Natural killer cell (primary cell): Measurements from ENCODE around the gene RAB20. TPM values are rescaled to one million over a fixed set of nuclear protein-coding genes. Genes with fewer than 3 reads are reported as not detected.

Experiments used
- ATAC-seq, 3 donors: fragments of 150-1000 bp in 2 of 3; fragments of 200-7000 bp in 1 of 3; cut with Tn5 transposase; 1 replicate in 1 of 3; 2 replicates in 2 of 3; pipeline ENCODE4 v1.10.0; 2021; ENCODE audit warnings: mild to moderate bottlenecking in 2 of 3, moderate library complexity in 2 of 3
- DNase-seq, 2 donors: peaks; one replicate each; pipeline versions ENCODE4 v3.0.0 to v3.0.0-alpha.2; 2013 to 2021; ENCODE audit warnings: mixed read lengths in 1 of 2
- H3K27ac ChIP-seq: one replicate; pipeline ENCODE4 v1.5.1; 2013; ENCODE audit warnings: mild to moderate bottlenecking, low read length
- H3K27me3 ChIP-seq: one replicate; pipeline ENCODE4 v1.6.1; 2013; ENCODE audit warnings: low read length; ENCODE audit not compliant: control insufficient read depth, insufficient read depth
- H3K36me3 ChIP-seq: one replicate; pipeline ENCODE4 v1.6.1; 2013; ENCODE audit warnings: low read length; ENCODE audit not compliant: control insufficient read depth, insufficient read depth
- H3K4me1 ChIP-seq: one replicate; pipeline ENCODE4 v1.6.1; 2013; ENCODE audit warnings: low read length; ENCODE audit not compliant: control insufficient read depth, insufficient read depth
- H3K4me3 ChIP-seq: one replicate; pipeline ENCODE4 v1.5.1; 2013; ENCODE audit warnings: low read length
- H3K9me3 ChIP-seq: one replicate; pipeline ENCODE4 v1.6.1; 2013; ENCODE audit warnings: low read length; ENCODE audit not compliant: control insufficient read depth, insufficient read depth
- H3K27ac Mint-ChIP-seq, 2 donors: one replicate each; pipeline ENCODE4 v1.8.0; 2022; ENCODE audit warnings: mild to moderate bottlenecking in 2 of 2, mixed read lengths in 2 of 2, moderate library complexity in 1 of 2
- H3K27me3 Mint-ChIP-seq, 2 donors: one replicate each; pipeline ENCODE4 v1.8.0; 2022; ENCODE audit warnings: low read depth in 2 of 2, mixed read lengths in 2 of 2
- H3K36me3 Mint-ChIP-seq: one replicate; pipeline ENCODE4 v1.8.0; 2022; ENCODE audit warnings: mixed read lengths
- H3K4me1 Mint-ChIP-seq, 2 donors: one replicate each; pipeline ENCODE4 v1.8.0; 2022; ENCODE audit warnings: mixed read lengths in 2 of 2
- H3K4me3 Mint-ChIP-seq: one replicate; pipeline ENCODE4 v1.8.0; 2022; ENCODE audit warnings: mild to moderate bottlenecking, moderate library complexity, mixed read lengths
- H3K9me3 Mint-ChIP-seq, 2 donors: one replicate each; pipeline ENCODE4 v1.8.0; 2022; ENCODE audit warnings: mixed read lengths in 2 of 2
- WGBS: methylation state at CpG from one replicate; pipeline ENCODE4 v1.1.7; 2013; ENCODE audit warnings: missing lambda C conversion rate; ENCODE audit not compliant: insufficient coverage; 5-methylcytosine and 5-hydroxymethylcytosine counted together
- intact Hi-C: fragments of 100-400 bp; cut with micrococcal nuclease; formaldehyde crosslinking; loops from one replicate; pipeline ENCODE4 v1.14.2; 2022
- total RNA-seq, 4 donors: library from RNA; stranded (reverse); fragments of 120-200 nt in 1 of 4; gene quantifications; one replicate each; pipeline versions ENCODE4 v1.2.3 to v1.2.4, GENCODE V29; 2013 to 2022
- TF ChIP-seq, protein P1 (sequence below): fragments of 200-600 bp; IDR thresholded peaks from one replicate; pipeline ENCODE4 v1.8.0; 2022; ENCODE audit warnings: antibody characterized with exemption

RAB20 gene
- total RNA-seq, 3 donors from 2014 or later (not counting 1 experiment from before 2014, with no cell fraction given), result 1.0 to 3.3 (median 1.2) TPM

DNA sequence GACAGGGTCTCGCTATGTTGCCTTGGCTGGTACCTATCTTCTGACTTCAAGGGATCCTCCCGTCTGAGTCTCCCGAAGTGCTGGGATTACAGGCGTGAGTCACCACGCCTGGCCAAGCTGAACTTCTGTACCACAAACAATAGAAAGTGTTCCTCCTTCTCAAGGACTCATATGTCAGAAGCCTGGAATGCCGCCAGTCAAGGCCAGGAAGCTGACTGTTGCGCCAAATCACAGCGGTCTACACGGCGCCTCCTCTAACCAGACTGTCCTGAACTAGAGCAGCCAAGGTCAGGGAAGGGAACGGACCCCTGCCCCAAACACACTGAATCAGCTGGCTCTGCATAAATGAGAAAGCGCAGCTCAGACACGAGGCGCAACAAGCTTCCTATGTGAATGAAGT is 14.6 kb downstream of the RAB20 start:
- H3K27ac Mint-ChIP-seq, result no peak overlapping the region
- no peaks in the 10 kb centered on the region for H3K27me3 ChIP-seq
- intact Hi-C loops, result no loop called here
- no peaks in the 10 kb centered on the region for H3K36me3 ChIP-seq
- DNase-seq (no peak), ATAC-seq (no peak)
- no peak overlapping the region for H3K4me3 ChIP-seq
- H3K27ac ChIP-seq, result no peak overlapping the region
- peaks cover 6 to 15% of the 10 kb centered on the region in 2 donors for H3K27me3 Mint-ChIP-seq
- H3K36me3 Mint-ChIP-seq, result no peaks in the 10 kb centered on the region
- no peaks in the 10 kb centered on the region for H3K4me1 ChIP-seq
- H3K9me3 Mint-ChIP-seq, result no peaks in the 10 kb centered on the region
- no peak overlapping the region for H3K4me3 Mint-ChIP-seq
- no peaks in the 10 kb centered on the region for H3K4me1 Mint-ChIP-seq
- WGBS, result 96% methylated on average over 14 of the region's 14 CpGs
- H3K9me3 ChIP-seq, result no peaks in the 10 kb centered on the region
- TF ChIP-seq, protein P1, sequence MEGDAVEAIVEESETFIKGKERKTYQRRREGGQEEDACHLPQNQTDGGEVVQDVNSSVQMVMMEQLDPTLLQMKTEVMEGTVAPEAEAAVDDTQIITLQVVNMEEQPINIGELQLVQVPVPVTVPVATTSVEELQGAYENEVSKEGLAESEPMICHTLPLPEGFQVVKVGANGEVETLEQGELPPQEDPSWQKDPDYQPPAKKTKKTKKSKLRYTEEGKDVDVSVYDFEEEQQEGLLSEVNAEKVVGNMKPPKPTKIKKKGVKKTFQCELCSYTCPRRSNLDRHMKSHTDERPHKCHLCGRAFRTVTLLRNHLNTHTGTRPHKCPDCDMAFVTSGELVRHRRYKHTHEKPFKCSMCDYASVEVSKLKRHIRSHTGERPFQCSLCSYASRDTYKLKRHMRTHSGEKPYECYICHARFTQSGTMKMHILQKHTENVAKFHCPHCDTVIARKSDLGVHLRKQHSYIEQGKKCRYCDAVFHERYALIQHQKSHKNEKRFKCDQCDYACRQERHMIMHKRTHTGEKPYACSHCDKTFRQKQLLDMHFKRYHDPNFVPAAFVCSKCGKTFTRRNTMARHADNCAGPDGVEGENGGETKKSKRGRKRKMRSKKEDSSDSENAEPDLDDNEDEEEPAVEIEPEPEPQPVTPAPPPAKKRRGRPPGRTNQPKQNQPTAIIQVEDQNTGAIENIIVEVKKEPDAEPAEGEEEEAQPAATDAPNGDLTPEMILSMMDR, result no peak

DNA sequence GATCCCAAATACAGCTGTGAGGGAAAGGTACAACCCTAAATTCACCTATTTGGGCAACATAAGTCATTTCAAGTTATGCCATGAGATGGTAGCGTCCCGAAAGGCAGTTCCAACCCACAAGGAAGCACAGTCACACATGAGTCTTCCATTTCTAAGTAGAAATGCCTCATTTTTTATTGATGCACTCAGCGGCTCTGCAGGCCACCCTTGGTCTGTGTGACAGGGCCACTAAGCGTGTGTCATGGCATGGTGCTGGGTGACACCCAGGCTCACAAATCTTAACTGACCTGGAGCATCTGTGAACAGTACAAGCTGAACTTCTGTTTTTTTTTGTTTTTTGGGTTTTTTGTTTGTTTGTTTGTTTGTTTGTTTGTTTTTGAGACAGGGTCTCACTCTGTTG is 15.1 kb downstream of the RAB20 start:
- no peak overlapping the region for H3K4me3 ChIP-seq
- H3K4me1 Mint-ChIP-seq, result no peaks in the 10 kb centered on the region
- 97% methylated on average over 4 of the region's 4 CpGs for WGBS
- H3K27me3 Mint-ChIP-seq, result peaks cover 6 to 15% of the 10 kb centered on the region in 2 donors
- H3K9me3 Mint-ChIP-seq, result no peaks in the 10 kb centered on the region
- intact Hi-C loops, result no loop called here
- TF ChIP-seq, protein P1, result no peak
- ATAC-seq (no peak), DNase-seq (no peak)
- H3K4me1 ChIP-seq, result no peaks in the 10 kb centered on the region
- no peaks in the 10 kb centered on the region for H3K9me3 ChIP-seq
- no peak overlapping the region for H3K4me3 Mint-ChIP-seq
- H3K36me3 ChIP-seq, result no peaks in the 10 kb centered on the region
- H3K36me3 Mint-ChIP-seq, result no peaks in the 10 kb centered on the region
- H3K27me3 ChIP-seq, result no peaks in the 10 kb centered on the region
- no peak overlapping the region for H3K27ac Mint-ChIP-seq
- no peak overlapping the region for H3K27ac ChIP-seq

DNA sequence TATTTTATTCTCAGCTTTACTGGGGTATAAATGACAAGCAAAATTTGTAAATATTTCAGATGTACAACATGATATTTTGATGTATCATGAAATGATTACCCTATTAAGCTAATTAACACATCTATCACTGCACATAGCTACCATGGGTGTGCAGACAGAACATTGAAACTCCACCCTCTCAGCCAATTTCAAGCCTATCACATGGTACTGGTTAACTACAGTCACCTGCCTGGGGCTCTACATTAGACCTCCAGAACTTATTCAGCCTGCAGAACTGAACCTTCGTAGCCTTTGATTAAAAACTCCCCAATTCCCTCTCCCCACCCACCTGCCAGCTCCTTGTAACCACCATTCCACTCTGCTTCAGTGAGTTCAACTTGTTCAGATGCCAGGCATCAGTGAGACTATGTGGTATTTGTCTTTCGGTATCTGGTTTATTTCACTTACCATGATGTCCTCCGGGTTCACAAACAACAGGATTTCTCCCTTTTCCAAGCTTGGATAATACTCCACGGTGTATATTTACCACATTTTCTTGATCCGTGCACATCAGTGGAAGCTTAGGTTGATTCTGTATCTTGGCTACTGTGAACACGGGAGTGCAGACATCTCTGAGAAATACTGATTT is 19.2 kb downstream of the RAB20 start:
- Histone ChIP-seq H3K27ac (no peak overlapping the region), H3K4me1 (peaks cover 8% of the 10 kb centered on the region), H3K36me3 (no peaks in the 10 kb centered on the region), H3K27me3 (no peaks in the 10 kb centered on the region), H3K4me3 (no peak overlapping the region), H3K9me3 (no peaks in the 10 kb centered on the region)
- H3K27me3 Mint-ChIP-seq, result peaks cover 2 to 15% of the 10 kb centered on the region in 2 donors
- no peak overlapping the region for H3K4me3 Mint-ChIP-seq
- no peak for DNase-seq
- intact Hi-C loops, result no loop called here
- H3K27ac Mint-ChIP-seq, result no peak overlapping the region
- TF ChIP-seq, protein P1, result no peak
- ATAC-seq, result no peak
- no peaks in the 10 kb centered on the region for H3K9me3 Mint-ChIP-seq
- H3K4me1 Mint-ChIP-seq, result no peaks in the 10 kb centered on the region
- WGBS, result 93% methylated on average over 6 of the region's 6 CpGs
- H3K36me3 Mint-ChIP-seq, result no peaks in the 10 kb centered on the region

DNA sequence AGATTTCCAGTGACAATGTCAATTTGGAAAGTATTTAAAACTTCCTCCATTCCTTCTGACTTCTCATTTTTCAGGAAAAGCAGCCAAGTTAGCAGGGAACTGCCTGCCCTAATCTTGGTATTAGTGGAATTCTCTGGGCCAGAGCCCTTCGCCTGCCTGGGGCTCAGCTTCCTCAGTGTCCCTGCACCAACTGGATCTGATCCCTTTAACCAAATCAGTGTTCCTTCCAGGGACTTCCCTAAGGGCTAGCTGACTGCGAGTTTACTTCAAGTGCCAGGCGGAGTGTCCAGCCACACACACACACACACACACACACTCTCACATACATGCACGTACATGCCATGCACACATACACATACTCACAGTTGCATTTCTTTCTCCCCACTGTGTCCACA is 20.0 kb downstream of the RAB20 start:
- Mint-ChIP-seq H3K4me3 (no peak overlapping the region), H3K4me1 (no peaks in the 10 kb centered on the region), H3K36me3 (no peaks in the 10 kb centered on the region), H3K9me3 (no peaks in the 10 kb centered on the region), H3K27ac (no peak overlapping the region), H3K27me3 (peaks cover 2 to 15% of the 10 kb centered on the region in 2 donors)
- Histone ChIP-seq H3K36me3 (no peaks in the 10 kb centered on the region), H3K4me3 (no peak overlapping the region), H3K27ac (no peak overlapping the region), H3K9me3 (no peaks in the 10 kb centered on the region), H3K27me3 (no peaks in the 10 kb centered on the region), H3K4me1 (peaks cover 8% of the 10 kb centered on the region)
- DNase-seq, result no peak
- WGBS, result 86% methylated on average over 4 of the region's 4 CpGs
- intact Hi-C loops, result no loop called here
- TF ChIP-seq, protein P1, result no peak
- no peak for ATAC-seq
